ENCODE results near the gene RASSF9.

Gene RASSF9

GRCh38 chr12:85843606-85844310 is 7.5 kb upstream of the RASSF9 start:
- no peaks in the 10 kb centered on the region for H3K9me3 ChIP-seq (ENCODE audit: severe bottlenecking)
- H3K4me3 ChIP-seq (ENCODE audit: low read depth, low read length): no peak overlapping the region
- DNase-seq: no peak
- no peak overlapping the region for H3K27ac ChIP-seq
- TF ChIP-seq CTCF (IDR thresholded peaks at IDR 0.05; ENCODE audit: low read depth, low read length): no peak
- H3K27me3 ChIP-seq (ENCODE audit: insufficient read depth, low read depth, severe bottlenecking): no peaks in the 10 kb centered on the region
- H3K36me3 ChIP-seq: no peaks in the 10 kb centered on the region

GRCh38 chr12:85835426-85836196 is 598 bp downstream of the RASSF9 start:
- no peak for DNase-seq
- Histone ChIP-seq H3K4me3 (ENCODE audit: low read depth, low read length) (no peak overlapping the region), H3K27ac (no peak overlapping the region), H3K36me3 (no peaks in the 10 kb centered on the region), H3K9me3 (ENCODE audit: severe bottlenecking) (no peaks in the 10 kb centered on the region), H3K27me3 (ENCODE audit: insufficient read depth, low read depth, severe bottlenecking) (no peaks in the 10 kb centered on the region)
- no peak for TF ChIP-seq CTCF (IDR thresholded peaks at IDR 0.05; ENCODE audit: low read depth, low read length)

- Histone ChIP-seq H3K27me3 (ENCODE audit: insufficient read depth, low read depth, severe bottlenecking) (no peaks in the 10 kb centered on the region), H3K4me3 (ENCODE audit: low read depth, low read length) (no peak overlapping the region), H3K36me3 (no peaks in the 10 kb centered on the region), H3K9me3 (ENCODE audit: severe bottlenecking) (no peaks in the 10 kb centered on the region), H3K27ac (no peak overlapping the region)
- TF ChIP-seq CTCF (IDR thresholded peaks at IDR 0.05; ENCODE audit: low read depth, low read length): no peak
- no peak for DNase-seq
Observed at GRCh38 chr12:85834378-85834777, 1.8 kb downstream of the RASSF9 start.

GRCh38 chr12:85833579-85833978 is 2.6 kb downstream of the RASSF9 start:
- no peaks in the 10 kb centered on the region for H3K9me3 ChIP-seq (ENCODE audit: severe bottlenecking)
- TF ChIP-seq CTCF (IDR thresholded peaks at IDR 0.05; ENCODE audit: low read depth, low read length): no peak
- no peak overlapping the region for H3K27ac ChIP-seq
- DNase-seq: no peak
- H3K4me3 ChIP-seq (ENCODE audit: low read depth, low read length): no peak overlapping the region
- no peaks in the 10 kb centered on the region for H3K36me3 ChIP-seq
- H3K27me3 ChIP-seq (ENCODE audit: insufficient read depth, low read depth, severe bottlenecking): no peaks in the 10 kb centered on the region

GRCh38 chr12:85831327-85831990 is 4.8 kb downstream of the RASSF9 start:
- H3K27ac ChIP-seq: no peak overlapping the region
- H3K9me3 ChIP-seq (ENCODE audit: severe bottlenecking): no peaks in the 10 kb centered on the region
- DNase-seq: no peak
- H3K27me3 ChIP-seq (ENCODE audit: insufficient read depth, low read depth, severe bottlenecking): no peaks in the 10 kb centered on the region
- no peak for TF ChIP-seq CTCF (IDR thresholded peaks at IDR 0.05; ENCODE audit: low read depth, low read length)
- no peaks in the 10 kb centered on the region for H3K36me3 ChIP-seq
- no peak overlapping the region for H3K4me3 ChIP-seq (ENCODE audit: low read depth, low read length)

Data from WERI-Rb-1 (cell line).